Osteoblast (primary cell): Measurements from ENCODE around the gene SLC25A21. TPM values are rescaled to one million over a fixed set of nuclear protein-coding genes. Genes with fewer than 3 reads are reported as not detected.
"Not testable (repeated sequence)": the region's sequence is repeated elsewhere in the genome, so short reads cannot be mapped to it uniquely, and the experiment has no call there.

Experiments
- DNase-seq: peaks from one replicate; pipeline ENCODE4 v3.0.0; 2011; ENCODE audit warnings: low spot score, mixed read lengths; ENCODE audit not compliant: insufficient read length; ENCODE audit errors: missing footprints
- H2AFZ ChIP-seq: 2 replicates; pipeline ENCODE4 v1.6.0; 2011; ENCODE audit warnings: mild to moderate bottlenecking, low read length
- H3K27ac ChIP-seq: 2 replicates; pipeline ENCODE4 v1.5.1; 2011; ENCODE audit warnings: mild to moderate bottlenecking, low read depth, low read length, moderate library complexity
- H3K27me3 ChIP-seq: 2 replicates; pipeline ENCODE4 v1.6.0; 2012; ENCODE audit warnings: mild to moderate bottlenecking, control low read depth, inconsistent platforms, low read length, moderate library complexity; ENCODE audit not compliant: insufficient read depth
- H3K36me3 ChIP-seq: 2 replicates; pipeline ENCODE4 v1.5.1; 2011; ENCODE audit warnings: mild to moderate bottlenecking, low read length, control low read depth, moderate library complexity; ENCODE audit not compliant: insufficient read depth
- H3K4me1 ChIP-seq: 2 replicates; pipeline ENCODE4 v1.5.1; 2011; ENCODE audit warnings: mild to moderate bottlenecking, low read length, control low read depth, moderate library complexity; ENCODE audit not compliant: insufficient read depth
- H3K4me2 ChIP-seq: 2 replicates; pipeline ENCODE4 v1.6.0; 2011; ENCODE audit warnings: mild to moderate bottlenecking, low read length; ENCODE audit not compliant: insufficient read depth
- H3K4me3 ChIP-seq: fragments of 200-600 bp; sonication (generic); 3 replicates; pipeline ENCODE4 v1.5.1; 2012; ENCODE audit warnings: mild to moderate bottlenecking, low read length, inconsistent platforms; ENCODE audit not compliant: insufficient read depth
- H3K79me2 ChIP-seq: 2 replicates; pipeline ENCODE4 v1.6.0; 2012; ENCODE audit warnings: mild to moderate bottlenecking, low read length, control low read depth, inconsistent platforms; ENCODE audit not compliant: insufficient read depth
- H3K9me3 ChIP-seq: 2 replicates; pipeline ENCODE4 v1.5.1; 2011; ENCODE audit warnings: low read depth, low read length, control low read depth
- H4K20me1 ChIP-seq: 2 replicates; pipeline ENCODE4 v1.6.0; 2012; ENCODE audit warnings: mild to moderate bottlenecking, low read length, control low read depth; ENCODE audit not compliant: insufficient read depth
- CTCF ChIP-seq: IDR thresholded peaks from 2 replicates; pipeline ENCODE4 v1.5.1; 2011; ENCODE audit warnings: mild to moderate bottlenecking, low read depth, low read length, moderate library complexity; ENCODE audit errors: extremely low read depth
- total RNA-seq: library from RNA; depleted of rRNA; stranded (reverse); fragments of >200 nt; gene quantifications from 2 replicates; pipeline ENCODE4 v1.2.3, GENCODE V29; 2012

The SLC25A21 gene
- total RNA-seq, 1 donor: 0.72 TPM

- H3K27ac ChIP-seq: no peak overlapping the region
- no peaks in the 10 kb centered on the region for H4K20me1 ChIP-seq
- H3K79me2 ChIP-seq: no peaks in the 10 kb centered on the region
- H3K9me3 ChIP-seq: no peaks in the 10 kb centered on the region
- TF ChIP-seq CTCF: no peak
- H2AFZ ChIP-seq: no peak overlapping the region
- no peaks in the 10 kb centered on the region for H3K36me3 ChIP-seq
- H3K4me1 ChIP-seq: no peaks in the 10 kb centered on the region
- H3K4me2 ChIP-seq: no peak overlapping the region
- no peak overlapping the region for H3K4me3 ChIP-seq
- no peaks in the 10 kb centered on the region for H3K27me3 ChIP-seq
- DNase-seq: no peak
Measured at GRCh38 chr14:36701132-36701531, 471.3 kb downstream of the SLC25A21 start.

GRCh38 chr14:36700651-36701050 is 471.8 kb downstream of the SLC25A21 start:
- Histone ChIP-seq H3K27ac (no peak overlapping the region), H3K4me1 (no peaks in the 10 kb centered on the region), H3K4me3 (no peak overlapping the region), H2AFZ (no peak overlapping the region), H3K9me3 (no peaks in the 10 kb centered on the region), H4K20me1 (no peaks in the 10 kb centered on the region), H3K4me2 (no peak overlapping the region), H3K79me2 (no peaks in the 10 kb centered on the region), H3K27me3 (no peaks in the 10 kb centered on the region), H3K36me3 (no peaks in the 10 kb centered on the region)
- DNase-seq: no peak
- no peak for TF ChIP-seq CTCF

GRCh38 chr14:36699420-36699819 is 473.0 kb downstream of the SLC25A21 start:
- DNase-seq, H3K27me3 ChIP-seq, H3K4me3 ChIP-seq, H3K4me2 ChIP-seq, H3K79me2 ChIP-seq, H3K4me1 ChIP-seq, H2AFZ ChIP-seq, H3K9me3 ChIP-seq, H4K20me1 ChIP-seq, H3K36me3 ChIP-seq, H3K27ac ChIP-seq: not testable (repeated sequence)

GRCh38 chr14:36690311-36691040 is 481.9 kb downstream of the SLC25A21 start:
- no peak for TF ChIP-seq CTCF
- no peaks in the 10 kb centered on the region for H3K79me2 ChIP-seq
- H3K4me2 ChIP-seq: no peak overlapping the region
- no peaks in the 10 kb centered on the region for H3K4me1 ChIP-seq
- H2AFZ ChIP-seq: no peak overlapping the region
- no peak for DNase-seq
- no peaks in the 10 kb centered on the region for H4K20me1 ChIP-seq
- no peaks in the 10 kb centered on the region for H3K27me3 ChIP-seq
- no peak overlapping the region for H3K4me3 ChIP-seq
- no peak overlapping the region for H3K27ac ChIP-seq
- H3K36me3 ChIP-seq: no peaks in the 10 kb centered on the region
- no peaks in the 10 kb centered on the region for H3K9me3 ChIP-seq
